A549 treated with CpdA at 1 μM for 4 hours (cell line): ENCODE measurements around the gene DISP1. TPM values are rescaled to one million over a fixed set of nuclear protein-coding genes. Genes with fewer than 3 reads are reported as not detected.

ENCODE experiments used
- total RNA-seq: library from RNA; stranded (reverse); fragments of 200-300 nt; extraction: Qiagen RNA extraction; gene quantifications from 5 replicates; pipeline ENCODE4 v1.2.3, GENCODE V29; 2022; ENCODE audit warnings: low read depth

Gene DISP1
- total RNA-seq, result 1.7 to 2.2 TPM (median 1.8 TPM) in 5 replicates

GRCh38 chr1:222814536-222815439 is at the start of gene DISP1:
Gene DISP1 (plus strand): TSS chr1:222815039. CDS start chr1:222942824, 127,785 bp downstream.

Other genes starting within 250 kb of the DISP1 start
- 10.6 to 16.3 TPM (median 11.6 TPM) in 5 replicates for gene TAF1A, start 225.1 kb upstream of the DISP1 start, total RNA-seq
- 22.4 to 28.4 TPM (median 24.0 TPM) in 5 replicates for gene MIA3, start 196.9 kb upstream of the DISP1 start, total RNA-seq
- 59.2 to 67.8 TPM (median 64.9 TPM) in 5 replicates for gene AIDA, start 102.5 kb upstream of the DISP1 start, total RNA-seq
- 19.4 to 22.7 TPM (median 20.7 TPM) in 5 replicates for gene BROX, start 102.5 kb upstream of the DISP1 start, total RNA-seq
- gene FAM177B, start 77.8 kb upstream of the DISP1 start, total RNA-seq, result not detected in 5 replicates